ENCODE measurements around the gene GAB2.
A peak's percentile ranks its signal among the peaks of the same experiment; 100 is the strongest.

Gene GAB2

DNA sequence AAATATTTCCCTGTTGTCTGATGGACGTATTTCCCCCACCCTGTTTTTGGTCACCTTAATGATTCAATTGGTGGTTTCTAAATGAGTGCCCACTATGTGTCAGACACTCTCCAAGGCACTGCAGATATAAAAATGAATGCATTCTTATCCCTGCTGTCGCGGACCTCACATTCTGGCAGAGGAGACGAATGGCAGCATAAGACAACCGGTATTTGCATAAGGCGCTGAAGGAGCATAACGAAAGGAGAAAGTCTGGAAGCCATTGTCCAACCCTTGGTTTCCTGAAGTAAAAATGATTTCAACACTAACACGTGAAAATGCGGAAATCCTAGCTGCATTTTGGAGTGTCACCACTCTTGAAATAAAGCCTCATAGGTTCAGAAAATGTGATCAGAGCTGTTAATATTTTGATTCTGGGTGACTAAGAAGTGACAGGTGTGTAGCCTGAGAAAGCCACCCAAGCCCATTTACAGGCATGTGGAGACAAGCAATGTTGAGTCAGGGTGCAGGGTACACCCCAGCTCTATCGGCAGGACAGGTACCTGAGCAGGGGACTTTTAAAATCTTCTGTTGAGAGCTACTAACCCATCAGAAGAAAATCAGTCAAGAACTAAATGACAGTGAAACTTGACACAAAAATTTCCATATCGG, 10.1 kb upstream of the GAB2 start:
- no peak for DNase-seq (ENCODE audit: low read depth in 2 of 2)

GRCh38 chr11:78426845-78427244, 9.2 kb upstream of the GAB2 start:
- no peak for DNase-seq (ENCODE audit: low read depth in 2 of 2)

DNA sequence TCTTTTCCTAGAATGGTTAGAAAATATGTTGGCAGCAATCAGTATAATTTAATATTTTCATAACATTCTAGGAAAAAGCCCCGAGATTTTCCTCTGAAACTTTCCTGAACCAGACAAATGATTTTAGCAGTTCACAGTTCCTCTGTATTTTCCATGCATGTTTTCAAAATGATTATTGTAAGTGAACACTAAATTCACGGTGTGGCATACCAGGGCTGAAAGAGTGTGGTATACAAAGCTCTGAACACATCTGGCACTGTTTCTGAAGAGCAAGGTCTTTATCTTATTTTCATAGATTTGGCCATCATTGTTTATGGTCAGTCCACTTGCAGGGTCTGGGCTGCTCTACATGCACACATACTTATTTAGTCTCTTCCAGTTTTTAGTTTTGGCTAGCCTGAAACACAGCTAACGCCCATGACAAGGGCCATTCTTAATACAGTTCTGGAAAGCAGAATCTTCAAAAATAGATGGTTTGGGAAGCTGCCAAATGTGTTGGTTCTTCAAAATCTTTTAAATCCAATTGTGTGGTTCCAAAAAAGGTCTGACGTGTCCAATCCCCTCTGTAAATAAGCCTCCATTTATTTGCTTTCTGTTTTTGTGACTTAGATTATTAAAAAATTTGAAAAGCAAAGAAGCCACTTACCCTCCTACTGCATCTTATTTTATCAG, 7.9 kb upstream of the GAB2 start:
- no peak for DNase-seq (ENCODE audit: low read depth in 2 of 2)

- no peak for DNase-seq (ENCODE audit: low read depth in 2 of 2)
Observed at GRCh38 chr11:78424334-78425270, 7.0 kb upstream of the GAB2 start.

DNA sequence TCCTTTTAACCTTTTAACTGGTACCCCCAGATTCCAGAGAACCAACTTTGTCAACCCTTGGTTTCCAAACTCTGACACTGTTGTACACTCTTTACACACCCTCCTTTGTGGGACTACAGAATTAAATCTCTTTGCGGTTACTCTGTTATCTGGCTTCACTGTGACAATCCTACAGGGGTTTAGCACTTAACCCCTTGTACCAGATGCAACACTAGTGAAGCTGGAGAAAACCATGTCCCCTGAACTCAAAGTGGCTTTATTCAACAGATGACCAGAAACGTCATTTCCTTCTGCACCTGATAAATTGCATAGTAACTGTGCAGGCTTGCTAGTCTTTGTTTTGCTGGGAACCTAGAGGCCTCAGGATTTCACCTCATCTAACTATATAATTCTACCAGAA, 5.6 kb upstream of the GAB2 start:
- DNase-seq (ENCODE audit: low read depth in 2 of 2) = no peak

DNA sequence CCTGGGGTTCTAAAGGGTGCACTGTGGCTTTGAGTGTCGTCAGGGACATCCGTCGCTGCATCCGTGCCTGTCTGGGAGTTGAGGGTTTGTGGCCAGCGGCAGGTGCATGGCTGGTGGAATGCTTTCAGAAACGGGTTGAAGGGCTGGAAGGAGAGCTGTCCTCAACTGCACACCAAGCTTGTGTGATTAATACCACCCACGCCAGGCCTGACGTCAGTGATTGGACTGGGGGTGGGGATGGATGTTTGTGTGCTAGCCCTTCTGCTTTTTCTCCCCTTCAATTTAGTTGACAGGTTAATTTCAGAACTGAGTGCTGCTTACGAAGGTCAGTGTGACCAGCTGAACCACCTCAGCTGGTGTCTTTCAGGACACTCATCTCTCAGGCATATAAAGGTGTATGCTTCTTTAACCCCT, 3.2 kb upstream of the GAB2 start:
- DNase-seq (ENCODE audit: low read depth in 2 of 2) = peak in 1 of 2 donors; percentile 33

- peak in 1 of 2 donors; percentile 13 for DNase-seq (ENCODE audit: low read depth in 2 of 2)
Observed at GRCh38 chr11:78420255-78420764, 2.7 kb upstream of the GAB2 start.

GRCh38 chr11:78419327-78419726, 1.7 kb upstream of the GAB2 start:
- no peak for DNase-seq (ENCODE audit: low read depth in 2 of 2)

DNA sequence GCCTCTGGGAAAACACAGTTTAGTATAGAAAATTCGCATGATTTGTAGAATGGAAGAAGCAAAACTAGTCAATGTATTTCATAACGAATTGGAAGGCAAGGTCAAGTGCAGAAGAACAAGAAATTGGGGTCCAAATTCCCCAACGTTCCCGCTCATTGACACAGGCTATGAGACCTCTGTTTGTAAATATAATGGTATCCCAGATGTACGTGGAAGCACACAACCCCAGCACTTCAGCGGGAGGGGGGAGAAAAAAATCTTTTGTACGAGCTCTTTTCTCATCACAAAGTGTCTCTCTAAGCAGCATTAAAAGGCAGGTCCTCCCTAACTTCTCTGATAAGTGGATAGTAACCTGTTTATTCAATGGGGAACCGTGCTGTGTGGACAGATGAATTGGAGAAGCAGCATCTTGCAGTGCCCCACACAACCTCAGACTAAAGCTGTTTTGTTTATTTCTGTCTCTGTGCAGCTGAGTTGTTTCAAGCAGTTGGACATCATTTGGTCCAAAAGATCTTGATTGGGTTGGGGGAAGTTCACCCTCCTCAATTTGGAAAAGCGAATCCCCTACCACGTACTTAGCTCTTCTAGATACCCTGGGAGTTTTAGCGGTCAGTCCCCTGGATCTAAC, 1.1 kb upstream of the GAB2 start:
- no peak for DNase-seq (ENCODE audit: low read depth in 2 of 2)

DNA sequence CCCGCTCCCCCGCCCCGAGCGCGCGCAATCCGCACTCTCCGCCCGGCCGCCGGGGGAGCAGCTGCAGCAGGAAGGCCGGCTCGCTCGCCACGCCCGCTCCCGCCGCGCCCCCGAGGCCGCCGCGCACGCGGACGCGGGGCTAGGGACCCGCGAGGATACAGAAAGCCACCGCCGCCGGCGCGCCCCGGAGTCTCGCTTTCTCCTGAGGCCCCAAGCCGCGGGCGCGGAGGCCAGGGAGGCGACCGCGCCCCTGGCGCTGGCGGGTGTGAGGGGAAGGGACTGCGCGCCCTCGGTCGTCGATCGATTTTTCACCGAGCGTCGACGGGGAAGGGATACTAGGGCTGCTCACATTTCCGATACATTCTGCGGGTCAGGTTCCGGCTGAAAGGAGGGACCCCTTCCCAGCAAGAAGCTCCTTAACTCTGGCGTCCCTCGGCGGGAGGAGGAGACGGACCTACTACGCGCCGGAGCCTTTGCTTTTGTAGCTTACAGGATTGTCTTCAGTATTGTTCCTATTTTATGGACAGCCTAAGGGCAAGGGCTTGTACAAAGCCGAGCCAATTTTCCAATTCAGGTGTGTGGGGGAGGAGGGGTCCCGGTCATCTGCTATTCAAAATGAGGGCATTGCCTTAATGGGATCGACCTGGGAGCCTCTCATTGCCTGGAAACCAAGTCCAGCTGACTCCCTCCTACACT, 416 bp upstream of the GAB2 start:
- peak; percentile 36 to 57 for DNase-seq (ENCODE audit: low read depth in 2 of 2)

GRCh38 chr11:78416285-78417174, 1.1 kb downstream of the GAB2 start:
- peak; percentile 45 to 60 for DNase-seq (ENCODE audit: low read depth in 2 of 2)

DNA sequence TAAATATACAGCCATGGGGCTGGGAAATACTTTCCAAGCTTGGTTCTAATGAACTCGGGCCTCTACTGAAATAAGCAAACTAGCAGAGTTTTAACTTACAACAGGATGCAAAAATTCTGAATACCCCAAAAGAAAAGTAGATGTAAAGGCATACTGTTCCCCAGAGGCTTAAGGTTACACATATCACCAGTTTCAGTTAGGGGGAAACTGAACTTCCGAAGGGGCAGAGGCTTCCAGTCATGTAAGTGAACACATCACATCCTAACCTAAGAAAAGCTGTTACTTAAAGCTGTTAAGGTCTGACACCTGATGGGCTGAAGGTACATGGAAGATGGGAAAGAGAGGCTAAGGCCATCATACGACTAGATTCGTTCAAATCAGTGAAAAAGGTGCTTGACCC, 2.3 kb downstream of the GAB2 start:
- no peak for DNase-seq (ENCODE audit: low read depth in 2 of 2)

- no peak for DNase-seq (ENCODE audit: low read depth in 2 of 2)
Observed at GRCh38 chr11:78414321-78415051, 3.1 kb downstream of the GAB2 start.

DNA sequence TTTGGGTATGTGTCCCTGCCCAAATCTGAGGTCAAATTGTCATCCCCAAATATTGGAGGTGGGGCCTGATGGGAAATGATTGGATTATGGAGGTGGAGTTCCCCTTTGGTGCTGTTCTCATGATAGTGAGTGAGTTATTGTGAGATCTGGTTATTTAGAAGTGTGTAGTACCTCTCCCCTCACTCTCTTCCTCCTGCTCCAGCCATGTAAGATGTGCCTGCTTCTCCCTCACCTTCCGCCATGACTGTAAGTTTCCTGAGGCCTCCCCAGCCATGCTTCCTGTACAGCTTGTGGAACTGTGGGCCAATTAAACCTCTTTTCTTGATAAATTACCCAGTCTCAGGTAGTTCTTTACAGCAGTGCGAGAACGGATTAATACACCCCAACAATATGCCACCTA, 9.0 kb downstream of the GAB2 start:
- no peak for DNase-seq (ENCODE audit: low read depth in 2 of 2)

DNA sequence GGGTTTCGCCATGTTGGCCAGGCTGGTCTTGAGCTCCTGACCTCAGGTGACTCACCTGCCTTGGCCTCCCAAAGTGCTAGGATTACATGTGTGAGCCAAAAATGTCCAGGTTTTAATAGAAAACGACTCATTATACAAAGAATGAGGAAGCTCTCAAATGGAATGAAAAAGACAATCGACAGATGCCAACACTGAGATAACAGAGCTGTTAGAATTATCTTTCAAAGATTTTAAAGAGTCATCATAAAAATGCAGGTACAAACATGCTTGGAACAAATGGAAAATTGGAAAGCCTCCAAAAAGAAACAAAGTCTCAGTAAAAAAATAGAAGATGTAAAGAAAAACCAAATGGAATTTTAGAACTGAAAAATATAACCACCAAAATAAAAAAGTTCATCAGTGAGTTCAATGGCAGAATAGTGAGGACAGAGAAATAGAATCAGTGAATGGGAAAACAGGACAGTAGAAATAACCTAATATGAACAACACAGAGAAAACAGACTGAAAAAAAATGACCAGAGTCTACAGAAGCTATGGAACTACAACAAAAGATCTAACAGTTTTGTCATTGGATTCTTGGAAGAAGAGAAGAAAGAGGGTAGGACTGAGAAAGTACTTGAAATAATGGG, 10.9 kb downstream of the GAB2 start:
- no peak for DNase-seq (ENCODE audit: low read depth in 2 of 2)

DNA sequence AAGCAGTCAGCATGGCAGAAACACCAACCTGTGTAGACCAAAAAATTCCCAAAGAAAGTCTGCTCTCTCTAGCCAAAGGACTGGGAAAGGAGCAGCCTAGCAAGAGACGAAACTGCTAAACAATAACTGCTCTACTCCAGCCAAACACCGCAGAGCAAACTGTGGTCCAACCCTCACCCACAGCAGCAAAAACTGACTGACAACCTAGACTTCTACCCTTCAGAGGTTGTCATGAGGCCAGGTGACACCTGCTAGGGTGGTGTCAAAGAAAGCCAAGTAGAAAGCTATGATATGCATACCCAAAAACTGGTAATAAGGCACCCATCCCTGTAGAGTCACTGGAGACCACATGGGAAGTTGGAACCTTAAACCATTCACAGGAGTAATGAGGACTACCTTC, 11.8 kb downstream of the GAB2 start:
- DNase-seq (ENCODE audit: low read depth in 2 of 2) = no peak

GRCh38 chr11:78403781-78404180, 13.8 kb downstream of the GAB2 start:
- DNase-seq (ENCODE audit: low read depth in 2 of 2) = no peak

DNA sequence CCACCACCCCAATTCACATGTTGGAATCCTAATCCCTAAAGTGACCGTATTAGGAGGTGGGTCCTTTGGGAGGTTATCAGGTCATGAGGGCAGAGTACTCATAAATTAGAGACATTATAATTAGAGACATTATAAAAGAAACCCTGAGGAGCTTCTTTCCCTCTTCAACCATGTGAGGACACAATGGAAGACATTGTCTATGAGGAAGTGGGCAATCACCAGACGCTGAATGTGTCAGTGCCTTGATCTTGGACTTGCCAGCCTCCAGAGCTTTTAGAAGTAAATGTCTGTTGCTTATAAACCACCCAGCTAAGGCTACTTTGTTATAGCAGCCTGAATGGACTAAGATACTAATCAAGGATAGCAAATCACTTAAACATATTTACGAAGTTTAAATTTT, 14.8 kb downstream of the GAB2 start:
- no peak for DNase-seq (ENCODE audit: low read depth in 2 of 2)

- DNase-seq (ENCODE audit: low read depth in 2 of 2) = no peak
Observed at GRCh38 chr11:78400702-78401101, 16.9 kb downstream of the GAB2 start.

Data from activated CD4-positive, alpha-beta T cell treated with anti-CD3 and anti-CD28 coated beads for 24 hours (primary cell).